Esophagus muscularis mucosa (tissue), 3 donors: ENCODE data around the gene VGLL4.

Experiments
- CTCF ChIP-seq, 3 experiments: fragments of 200-600 bp in 2 of 3; fragments of 450-650 bp in 1 of 3; sonication (generic) in 2 of 3; IDR thresholded peaks; one replicate each; pipeline ENCODE4 v1.5.1; 2017 to 2019; ENCODE audit warnings: antibody characterized with exemption in 3 of 3, mild to moderate bottlenecking in 2 of 3, moderate library complexity in 1 of 3
- POLR2AphosphoS5 ChIP-seq, 2 donors: sonication (generic); formaldehyde crosslinking; IDR thresholded peaks; one replicate each; pipeline ENCODE4 v1.6.1; 2017; ENCODE audit warnings: antibody characterized with exemption in 2 of 2

- TF ChIP-seq POLR2AphosphoS5 (IDR thresholded peaks at IDR 0.05) (no peak), CTCF (IDR thresholded peaks at IDR 0.05) (no peak)
Observed at GRCh38 chr3:11569156-11569741, 74.5 kb downstream of the VGLL4 start.
